ENCODE data around the gene SIGLEC11.

- TF ChIP-seq ZBTB11 (tag by site-specific recombination; conservative IDR thresholded peaks at IDR 0.05; ENCODE audit: low read depth) (no peak), ZNF776 (tag by site-specific recombination; IDR thresholded peaks at IDR 0.05; ENCODE audit: borderline replicate concordance) (no peak), YY1 (tag by site-specific recombination; IDR thresholded peaks at IDR 0.05) (no peak)
Observed at GRCh38 chr19:49978324-49978723, 17.4 kb upstream of the SIGLEC11 start.

Measured in HEK293 (cell line).